IMR-90 (cell line): ENCODE measurements around the gene TAF4.

Experiments used
- BHLHE40 ChIP-seq: fragments of 150-350 bp; IDR thresholded peaks from 2 replicates; pipeline ENCODE4 v1.6.1; 2016; ENCODE audit warnings: mild to moderate bottlenecking, low read depth, low read length
- CEBPB ChIP-seq: IDR thresholded peaks from 2 replicates; pipeline ENCODE4 v1.6.1; 2012; ENCODE audit warnings: low read depth, low read length, improper control_type of control experiment
- CTCF ChIP-seq: conservative IDR thresholded peaks from 2 replicates; pipeline ENCODE4 v1.5.1; 2012; ENCODE audit warnings: mild to moderate bottlenecking, low read depth, low read length, improper control_type of control experiment
- ELK1 ChIP-seq: fragments of 150-350 bp; IDR thresholded peaks from 2 replicates; pipeline ENCODE4 v1.6.1; 2016; ENCODE audit warnings: low read depth, mild to moderate bottlenecking, low read length, moderate library complexity, borderline replicate concordance
- FOS ChIP-seq: fragments of 150-350 bp; IDR thresholded peaks from 2 replicates; pipeline ENCODE4 v1.6.1; 2016; ENCODE audit warnings: low read depth, low read length
- MAZ ChIP-seq: IDR thresholded peaks from 2 replicates; pipeline ENCODE4 v1.6.1; 2012; ENCODE audit warnings: low read depth, mild to moderate bottlenecking, low read length, improper control_type of control experiment, moderate library complexity, borderline replicate concordance
- MXI1 ChIP-seq: IDR thresholded peaks from 2 replicates; pipeline ENCODE4 v1.6.1; 2012; ENCODE audit warnings: low read depth, mild to moderate bottlenecking, low read length, moderate library complexity, borderline replicate concordance
- POLR2A ChIP-seq: IDR thresholded peaks from 2 replicates; pipeline ENCODE4 v1.6.1; 2012; ENCODE audit warnings: mild to moderate bottlenecking, low read depth, low read length
- RAD21 ChIP-seq: IDR thresholded peaks from 2 replicates; pipeline ENCODE4 v1.6.1; 2012; ENCODE audit warnings: low read length, improper control_type of control experiment
- RCOR1 ChIP-seq: IDR thresholded peaks from 2 replicates; pipeline ENCODE4 v1.6.1; 2012; ENCODE audit warnings: mild to moderate bottlenecking, low read length, improper control_type of control experiment; ENCODE audit not compliant: insufficient replicate concordance
- SMC3 ChIP-seq: fragments of 150-350 bp; IDR thresholded peaks from 2 replicates; pipeline ENCODE4 v1.6.1; 2016; ENCODE audit warnings: low read depth, mild to moderate bottlenecking, antibody characterized with exemption, low read length, moderate library complexity
- USF2 ChIP-seq: fragments of 150-350 bp; IDR thresholded peaks from 2 replicates; pipeline ENCODE4 v1.6.1; 2017; ENCODE audit warnings: mild to moderate bottlenecking, antibody characterized with exemption, low read length, low read depth

GRCh38 chr20:62011938-62012534 lies 53.6 kb downstream of the TAF4 start:
- no peak for TF ChIP-seq POLR2A
- TF ChIP-seq CTCF: no peak
- no peak for TF ChIP-seq CEBPB
- TF ChIP-seq FOS: no peak
- no peak for TF ChIP-seq ELK1
- TF ChIP-seq RCOR1: no peak
- no peak for TF ChIP-seq BHLHE40
- no peak for TF ChIP-seq SMC3
- no peak for TF ChIP-seq MXI1
- no peak for TF ChIP-seq RAD21
- no peak for TF ChIP-seq MAZ
- no peak for TF ChIP-seq USF2
